ENCODE measurements around the gene RBFOX1.

RBFOX1 gene

GRCh38 chr16:7716660-7717550 is 384.3 kb downstream of the RBFOX1 start:
- DNase-seq: no peak

GRCh38 chr16:7722761-7723160 is 390.1 kb downstream of the RBFOX1 start:
- no peak for DNase-seq

GRCh38 chr16:7731141-7731540 is 398.5 kb downstream of the RBFOX1 start:
- DNase-seq: no peak

- DNase-seq: no peak
Measured at GRCh38 chr16:7736138-7736665, 403.6 kb downstream of the RBFOX1 start.

DNA sequence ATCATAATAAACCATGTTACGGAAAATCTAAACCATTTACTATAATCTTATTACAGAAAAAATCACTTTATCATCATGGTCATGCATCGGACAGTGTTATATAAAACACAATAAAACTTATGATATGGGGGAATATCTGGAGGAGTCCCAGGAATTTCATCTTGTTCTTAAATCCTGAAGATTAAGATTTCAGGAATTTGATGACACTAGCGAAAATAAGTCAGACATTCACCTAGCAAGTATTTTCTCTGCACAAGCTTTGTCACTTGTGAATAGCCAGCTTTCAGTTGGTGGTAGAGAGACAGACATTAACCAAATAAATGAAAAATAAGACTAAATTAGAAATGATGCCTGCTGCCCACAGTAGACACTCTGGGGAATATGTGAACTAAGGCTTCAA is 410.0 kb downstream of the RBFOX1 start:
- no peak for DNase-seq

GRCh38 chr16:7744546-7745264 is 412.1 kb downstream of the RBFOX1 start:
- no peak for DNase-seq

GRCh38 chr16:7745276-7745675 is 412.6 kb downstream of the RBFOX1 start:
- no peak for DNase-seq

- no peak for DNase-seq
Measured at GRCh38 chr16:7746941-7747340, 414.3 kb downstream of the RBFOX1 start.

GRCh38 chr16:7748522-7748921 is 415.9 kb downstream of the RBFOX1 start:
- DNase-seq: no peak

DNA sequence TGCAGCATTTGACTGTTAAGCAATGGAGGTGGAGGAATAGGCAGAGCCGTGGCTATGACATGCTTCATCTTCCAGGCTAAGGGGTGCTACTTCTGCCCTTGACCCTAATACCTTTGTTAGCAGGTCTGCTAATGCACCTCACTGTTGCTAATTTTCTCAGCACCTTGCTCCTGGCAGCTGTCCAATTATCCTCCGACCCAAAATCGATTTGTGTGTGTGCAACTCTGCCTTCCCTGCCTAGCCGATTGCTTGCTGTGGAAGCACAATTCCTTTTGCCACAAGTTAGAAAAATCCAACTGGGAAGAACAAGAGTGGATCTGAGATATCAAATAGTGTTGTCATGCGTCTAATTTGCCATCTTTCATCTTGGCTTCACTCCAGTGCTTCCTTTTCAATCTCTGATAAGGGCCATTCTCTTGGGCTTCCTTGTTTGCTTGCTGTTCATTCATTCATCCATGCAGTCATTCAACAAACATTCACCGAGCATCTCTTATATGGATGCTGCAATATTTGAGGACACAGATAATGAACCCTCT is 422.8 kb downstream of the RBFOX1 start:
- no peak for DNase-seq

Measured in activated CD4-positive, alpha-beta T cell treated with anti-CD3 and anti-CD28 coated beads for 4 hours (primary cell).